Breast epithelium (tissue), 3 donors: ENCODE data around the gene USP22.

ENCODE experiments used
- CTCF ChIP-seq, 3 donors: fragments of 450-650 bp; IDR thresholded peaks; one replicate each; pipeline ENCODE4 v1.5.1; 2016 to 2017; ENCODE audit warnings: antibody characterized with exemption in 3 of 3, mild to moderate bottlenecking in 3 of 3, moderate library complexity in 3 of 3
- POLR2AphosphoS5 ChIP-seq, 3 donors: sonication (generic); formaldehyde crosslinking; IDR thresholded peaks; one replicate each; pipeline ENCODE4 v1.6.1; 2017; ENCODE audit warnings: antibody characterized with exemption in 3 of 3

- TF ChIP-seq CTCF (IDR thresholded peaks at IDR 0.05) = no peak
- TF ChIP-seq POLR2AphosphoS5 (IDR thresholded peaks at IDR 0.05) = no peak
Measured at GRCh38 chr17:21075739-21076085, 32.9 kb upstream of the USP22 start.
